H9 (cell line): ENCODE results near the gene PLEKHM3. TPM values are rescaled to one million over a fixed set of nuclear protein-coding genes. Genes with fewer than 3 reads are reported as not detected.

Experiments used
- DNase-seq: peaks from one replicate; pipeline ENCODE4 v3.0.0-alpha.2; 2017
- H2AFZ ChIP-seq: one replicate; pipeline ENCODE4 v1.6.1; 2013; ENCODE audit warnings: mild to moderate bottlenecking, low read length, control low read depth, moderate library complexity
- H2AK5ac ChIP-seq: 2 replicates; pipeline ENCODE4 v1.6.1; 2013; ENCODE audit warnings: low read length, control low read depth, mixed read lengths; ENCODE audit not compliant: insufficient read length
- H2BK120ac ChIP-seq: one replicate; pipeline ENCODE4 v1.6.1; 2013; ENCODE audit warnings: low read depth, mild to moderate bottlenecking, low read length, control low read depth, inconsistent platforms; ENCODE audit not compliant: poor library complexity, severe bottlenecking
- H2BK12ac ChIP-seq: 2 replicates; pipeline ENCODE4 v1.6.1; 2013; ENCODE audit warnings: low read length, control low read depth, mixed read lengths, low read depth; ENCODE audit not compliant: insufficient read length
- H2BK15ac ChIP-seq: 2 replicates; pipeline ENCODE4 v1.6.1; 2013; ENCODE audit warnings: low read depth, low read length, control low read depth
- H2BK20ac ChIP-seq: one replicate; pipeline ENCODE4 v1.6.1; 2013; ENCODE audit warnings: low read depth, mild to moderate bottlenecking, low read length, control low read depth, inconsistent platforms; ENCODE audit not compliant: poor library complexity, severe bottlenecking
- H2BK5ac ChIP-seq: 2 replicates; pipeline ENCODE4 v1.6.1; 2013; ENCODE audit warnings: low read length, control low read depth, mixed read lengths; ENCODE audit not compliant: insufficient read length
- H3K14ac ChIP-seq: 2 replicates; pipeline ENCODE4 v1.6.1; 2013; ENCODE audit warnings: low read length, control low read depth; ENCODE audit not compliant: insufficient read depth
- H3K18ac ChIP-seq: 2 replicates; pipeline ENCODE4 v1.6.1; 2013; ENCODE audit warnings: low read depth, mild to moderate bottlenecking, mixed read lengths, low read length, control low read depth; ENCODE audit not compliant: insufficient read length
- H3K23ac ChIP-seq: 2 replicates; pipeline ENCODE4 v1.6.1; 2013; ENCODE audit warnings: low read length, control low read depth, mixed read lengths, low read depth; ENCODE audit not compliant: insufficient read length
- H3K23me2 ChIP-seq: 2 replicates; pipeline ENCODE4 v1.6.1; 2013; ENCODE audit warnings: low read depth, mild to moderate bottlenecking, mixed read lengths, low read length, control low read depth; ENCODE audit not compliant: insufficient read length, poor library complexity, severe bottlenecking
- H3K27ac ChIP-seq: 2 replicates; pipeline ENCODE4 v1.5.1; 2013; ENCODE audit warnings: low read length, control low read depth, mixed read lengths, low read depth; ENCODE audit not compliant: insufficient read length
- H3K27me3 ChIP-seq: 2 replicates; pipeline ENCODE4 v1.6.1; 2013; ENCODE audit warnings: low read length, control low read depth, inconsistent platforms; ENCODE audit not compliant: insufficient read depth
- H3K4ac ChIP-seq: 2 replicates; pipeline ENCODE4 v1.6.1; 2013; ENCODE audit warnings: low read depth, mild to moderate bottlenecking, control low read depth, inconsistent platforms, low read length, moderate library complexity
- H3K4me1 ChIP-seq: 2 replicates; pipeline ENCODE4 v1.6.1; 2013; ENCODE audit warnings: low read length, control low read depth, inconsistent platforms; ENCODE audit not compliant: insufficient read depth
- H3K4me2 ChIP-seq: 2 replicates; pipeline ENCODE4 v1.6.1; 2013; ENCODE audit warnings: low read length, control low read depth, mixed read lengths; ENCODE audit not compliant: insufficient read length, insufficient read depth
- H3K56ac ChIP-seq: 2 replicates; pipeline ENCODE4 v1.6.1; 2013; ENCODE audit warnings: low read depth, mild to moderate bottlenecking, mixed read lengths, low read length, control low read depth; ENCODE audit not compliant: insufficient read length
- H3K79me1 ChIP-seq: 2 replicates; pipeline ENCODE4 v1.6.1; 2013; ENCODE audit warnings: low read depth, mild to moderate bottlenecking, moderate library complexity, low read length, control low read depth, inconsistent platforms; ENCODE audit not compliant: insufficient read depth, poor library complexity, severe bottlenecking
- H3K79me2 ChIP-seq: 2 replicates; pipeline ENCODE4 v1.6.1; 2013; ENCODE audit warnings: low read length, control low read depth, inconsistent platforms; ENCODE audit not compliant: insufficient read depth
- H3K9ac ChIP-seq: 2 replicates; pipeline ENCODE4 v1.6.1; 2013; ENCODE audit warnings: low read length, control low read depth, mixed read lengths; ENCODE audit not compliant: insufficient read length; ENCODE audit errors: extremely low read depth
- H3K9me3 ChIP-seq: one replicate; pipeline ENCODE4 v1.6.1; 2013; ENCODE audit warnings: low read depth, low read length, inconsistent platforms; ENCODE audit not compliant: control insufficient read depth
- H3T11ph ChIP-seq: one replicate; pipeline ENCODE4 v1.6.1; 2013; ENCODE audit warnings: mild to moderate bottlenecking, low read length, control low read depth, inconsistent platforms
- H4K20me1 ChIP-seq: one replicate; pipeline ENCODE4 v1.6.1; 2013; ENCODE audit not compliant: control insufficient read depth, insufficient read length, insufficient read depth
- H4K5ac ChIP-seq: 2 replicates; pipeline ENCODE4 v1.6.1; 2013; ENCODE audit warnings: low read depth, mild to moderate bottlenecking, mixed read lengths, low read length, control low read depth; ENCODE audit not compliant: insufficient read length
- H4K8ac ChIP-seq: replicated peaks from 2 replicates; pipeline ENCODE4 v1.6.1; 2013; ENCODE audit warnings: low read length, control low read depth, mixed read lengths, low read depth; ENCODE audit not compliant: insufficient read length
- H4K91ac ChIP-seq: 2 replicates; pipeline ENCODE4 v1.6.1; 2013; ENCODE audit warnings: low read depth, mild to moderate bottlenecking, moderate library complexity, mixed read lengths, low read length, control low read depth; ENCODE audit not compliant: insufficient read length
- H3K27ac Mint-ChIP-seq, 3 experiments: 2 replicates in 2 of 3; 3 replicates in 1 of 3; pipeline ENCODE4 v1.8.0; 2020 to 2021; ENCODE audit warnings: mixed read lengths in 3 of 3, mild to moderate bottlenecking in 1 of 3, moderate library complexity in 1 of 3
- H3K27me3 Mint-ChIP-seq: 2 replicates; pipeline ENCODE4 v1.8.0; 2021; ENCODE audit warnings: low read depth, mild to moderate bottlenecking, moderate library complexity, mixed read lengths
- H3K36me3 Mint-ChIP-seq, 3 experiments: 2 replicates in 2 of 3; 3 replicates in 1 of 3; pipeline ENCODE4 v1.8.0; 2020 to 2021; ENCODE audit warnings: low read depth in 3 of 3, mixed read lengths in 3 of 3; ENCODE audit not compliant: insufficient read depth in 1 of 3
- H3K4me1 Mint-ChIP-seq, 2 experiments: 2 replicates each; pipeline ENCODE4 v1.8.0; 2020; ENCODE audit warnings: mixed read lengths in 2 of 2
- H3K4me3 Mint-ChIP-seq, 2 experiments: 2 replicates in 1 of 2; 3 replicates in 1 of 2; pipeline ENCODE4 v1.8.0; 2020 to 2021; ENCODE audit warnings: mild to moderate bottlenecking in 2 of 2, mixed read lengths in 2 of 2, moderate library complexity in 1 of 2
- H3K9me3 Mint-ChIP-seq, 2 experiments: 2 replicates in 1 of 2; 3 replicates in 1 of 2; pipeline ENCODE4 v1.8.0; 2020; ENCODE audit warnings: mild to moderate bottlenecking in 2 of 2, mixed read lengths in 2 of 2, moderate library complexity in 1 of 2
- CTCF ChIP-seq: fragments of 200-600 bp; sonication (generic); conservative IDR thresholded peaks from 3 replicates; pipeline ENCODE4 v1.8.0; 2021; ENCODE audit warnings: antibody characterized with exemption, mild to moderate bottlenecking
- whole genome bisulfite sequencing: extraction: QIAGEN DNeasy Blood & Tissue Kit; methylation state at CpG from one replicate; pipeline ENCODE4 v1.1.7; 2013; ENCODE audit warnings: missing lambda C conversion rate, low lambda C conversion rate, mixed read lengths; ENCODE audit not compliant: insufficient read length; ENCODE audit errors: extremely low coverage; 5-methylcytosine and 5-hydroxymethylcytosine counted together
- total RNA-seq: library from RNA; stranded (reverse); gene quantifications from 2 replicates; pipeline ENCODE4 v1.2.1, GENCODE V29; 2021

Gene PLEKHM3
- total RNA-seq, 1 experiment from 2014 or later = 7.5 TPM

DNA sequence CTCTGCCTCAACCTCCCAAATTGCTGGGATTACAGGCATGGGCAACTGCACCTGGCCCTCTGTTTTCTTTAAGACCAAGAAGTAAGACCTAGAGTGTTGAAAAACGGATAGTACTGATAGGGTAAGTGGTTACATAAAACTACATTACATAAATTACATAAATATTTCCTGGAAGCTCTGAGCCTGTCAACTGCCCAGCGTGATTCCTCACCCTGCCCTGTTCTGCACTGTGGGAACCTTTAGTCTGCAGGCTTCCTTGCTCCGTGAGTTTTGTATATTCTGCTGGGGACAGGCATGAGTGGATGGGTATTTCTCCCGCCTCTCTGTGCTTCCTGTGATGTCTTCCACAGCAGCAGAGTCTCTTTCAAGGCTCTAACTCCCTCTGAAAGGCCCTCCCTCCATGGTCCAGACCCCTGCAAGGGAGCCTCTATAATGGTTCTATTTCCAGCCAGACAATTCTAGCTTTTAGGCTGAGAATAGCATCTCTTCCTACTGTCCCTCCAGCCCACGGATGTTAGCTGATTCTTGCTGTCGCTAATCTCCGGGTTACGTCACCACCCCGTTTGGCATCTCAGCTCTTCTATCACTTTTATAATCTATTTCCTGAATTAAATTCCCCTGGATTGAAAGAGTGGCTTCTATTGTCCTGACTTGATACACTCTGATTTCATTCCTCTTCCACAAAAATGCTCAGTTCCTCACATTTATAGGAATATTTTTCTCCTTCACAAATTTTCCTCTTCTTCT lies 49.5 kb upstream of the PLEKHM3 start:
- no peak overlapping the region for H3K56ac ChIP-seq
- H3K9me3 ChIP-seq = no peaks in the 10 kb centered on the region
- no peaks in the 10 kb centered on the region for H3K79me2 ChIP-seq
- no peak overlapping the region for H3K4me2 ChIP-seq
- no peaks in the 10 kb centered on the region for H3K79me1 ChIP-seq
- H2AFZ ChIP-seq = no peak overlapping the region
- H3K4me1 ChIP-seq = no peaks in the 10 kb centered on the region; the same call in 1 of the 2 replicates
- no peak for DNase-seq
- no peak overlapping the region for H4K5ac ChIP-seq
- Mint-ChIP-seq H3K27ac (no peak overlapping the region), H3K4me1 (peaks cover 20 to 24% of the 10 kb centered on the region in 2 experiments), H3K9me3 (peaks cover 3 to 5% of the 10 kb centered on the region in 2 experiments; a peak in 2 of 5 replicates), H3K4me3 (no peak overlapping the region), H3K36me3 (peaks cover 0 to 4% (median 0%) of the 10 kb centered on the region in 3 experiments; a peak in 2 of 7 replicates), H3K27me3 (no peaks in the 10 kb centered on the region)
- H3K27ac ChIP-seq = no peak overlapping the region
- no peak overlapping the region for H3T11ph ChIP-seq
- H2BK15ac ChIP-seq = no peak overlapping the region
- H2BK120ac ChIP-seq = no peak overlapping the region
- no peak overlapping the region for H2BK5ac ChIP-seq
- no peak overlapping the region for H3K23ac ChIP-seq
- no peak overlapping the region for H3K14ac ChIP-seq
- no peak overlapping the region for H3K18ac ChIP-seq
- no peak overlapping the region for H2AK5ac ChIP-seq
- H4K91ac ChIP-seq = no peak overlapping the region
- no peaks in the 10 kb centered on the region for H3K27me3 ChIP-seq
- no peak overlapping the region for H4K8ac ChIP-seq
- no peak overlapping the region for H2BK20ac ChIP-seq
- no peak for TF ChIP-seq CTCF
- H3K23me2 ChIP-seq = no peaks in the 10 kb centered on the region
- no peaks in the 10 kb centered on the region for H4K20me1 ChIP-seq
- no peak overlapping the region for H2BK12ac ChIP-seq
- no CpG with 5 or more reads among the region's 9 CpGs for WGBS
- H3K4ac ChIP-seq = no peak overlapping the region
- no peak overlapping the region for H3K9ac ChIP-seq
